ENCODE results near the gene FLNA.
A peak's percentile ranks its signal among the peaks of the same experiment; 100 is the strongest.

The FLNA gene

DNA sequence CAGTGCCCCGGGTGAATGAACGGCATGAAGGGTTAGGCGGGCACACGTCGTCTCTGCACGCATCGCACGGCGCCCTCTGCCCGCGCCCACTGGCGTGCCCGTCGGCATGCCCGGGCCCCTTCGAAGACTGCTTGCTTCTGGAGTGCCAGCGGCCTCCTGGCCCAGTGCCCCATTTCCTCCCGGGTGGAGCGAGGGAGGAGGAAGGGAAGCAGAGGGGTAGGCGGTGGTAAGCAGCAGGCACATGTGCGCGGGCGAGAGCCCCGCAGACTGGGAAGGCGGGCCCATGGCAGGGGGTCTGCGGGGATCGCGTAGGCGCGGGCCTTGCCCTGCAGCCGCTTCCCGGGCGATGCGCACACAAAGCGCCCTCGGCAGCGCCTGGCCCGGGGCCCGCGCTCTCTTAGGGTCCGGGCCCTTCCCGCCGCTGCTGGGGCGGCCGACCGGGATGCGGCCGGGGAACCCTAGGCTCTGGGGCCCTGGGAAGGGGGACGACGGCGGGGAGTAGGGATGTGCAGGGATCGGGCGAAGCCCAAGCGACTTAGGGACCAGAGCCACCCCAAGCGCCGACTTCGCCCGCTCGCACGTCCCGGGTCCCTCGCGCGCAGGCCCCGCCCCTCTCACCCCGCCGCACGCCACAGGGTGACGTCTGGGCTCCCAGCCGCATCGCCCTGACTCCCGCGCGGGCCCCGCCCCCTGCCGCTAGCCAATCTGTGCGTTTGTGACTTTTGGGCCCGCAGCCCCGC, 3.8 kb upstream of the FLNA start:
- H3K4me3 ChIP-seq (ENCODE audit: low read depth, low read length), result peak overlapping the region; percentile 57
- TF ChIP-seq, protein P1, sequence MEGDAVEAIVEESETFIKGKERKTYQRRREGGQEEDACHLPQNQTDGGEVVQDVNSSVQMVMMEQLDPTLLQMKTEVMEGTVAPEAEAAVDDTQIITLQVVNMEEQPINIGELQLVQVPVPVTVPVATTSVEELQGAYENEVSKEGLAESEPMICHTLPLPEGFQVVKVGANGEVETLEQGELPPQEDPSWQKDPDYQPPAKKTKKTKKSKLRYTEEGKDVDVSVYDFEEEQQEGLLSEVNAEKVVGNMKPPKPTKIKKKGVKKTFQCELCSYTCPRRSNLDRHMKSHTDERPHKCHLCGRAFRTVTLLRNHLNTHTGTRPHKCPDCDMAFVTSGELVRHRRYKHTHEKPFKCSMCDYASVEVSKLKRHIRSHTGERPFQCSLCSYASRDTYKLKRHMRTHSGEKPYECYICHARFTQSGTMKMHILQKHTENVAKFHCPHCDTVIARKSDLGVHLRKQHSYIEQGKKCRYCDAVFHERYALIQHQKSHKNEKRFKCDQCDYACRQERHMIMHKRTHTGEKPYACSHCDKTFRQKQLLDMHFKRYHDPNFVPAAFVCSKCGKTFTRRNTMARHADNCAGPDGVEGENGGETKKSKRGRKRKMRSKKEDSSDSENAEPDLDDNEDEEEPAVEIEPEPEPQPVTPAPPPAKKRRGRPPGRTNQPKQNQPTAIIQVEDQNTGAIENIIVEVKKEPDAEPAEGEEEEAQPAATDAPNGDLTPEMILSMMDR (IDR thresholded peaks at IDR 0.05), result no peak
- H3K27me3 ChIP-seq (ENCODE audit: control insufficient read depth, insufficient read depth, low read length), result no peaks in the 10 kb centered on the region
- peak overlapping the region; percentile 80 for H3K4me2 ChIP-seq (ENCODE audit: low read length)
- H3K9me3 ChIP-seq (ENCODE audit: control insufficient read depth, low read length), result no peaks in the 10 kb centered on the region
- no peaks in the 10 kb centered on the region for H3K36me3 ChIP-seq (ENCODE audit: control insufficient read depth, insufficient read depth, low read length)
- peak overlapping the region; percentile 81 for H2AFZ ChIP-seq
- peak overlapping the region; percentile 67 for H3K9ac ChIP-seq
- H3K27ac ChIP-seq, result peak overlapping the region; percentile 90
- no peaks in the 10 kb centered on the region for H3K79me2 ChIP-seq
- H3K4me1 ChIP-seq, result no peaks in the 10 kb centered on the region

DNA sequence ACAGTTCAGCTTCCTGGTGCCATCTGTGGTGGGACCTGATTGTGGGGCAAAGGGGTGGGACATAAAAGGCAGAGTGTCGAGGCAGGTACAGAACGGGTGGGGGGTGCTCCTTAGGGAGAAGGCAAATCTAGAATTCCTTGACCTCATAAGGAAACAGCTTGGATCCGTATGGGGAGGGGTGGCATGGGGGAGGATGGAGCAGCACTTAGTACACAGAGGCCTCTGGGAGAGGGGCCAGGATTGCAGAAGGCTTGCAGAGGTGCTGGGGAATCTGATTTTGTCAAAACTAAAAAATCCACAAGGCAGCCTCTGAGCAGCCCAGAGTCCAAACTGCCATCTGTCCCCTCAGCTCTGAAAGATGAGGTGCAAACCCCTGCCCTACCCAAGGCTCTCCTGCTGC, 2.3 kb upstream of the FLNA start:
- Histone ChIP-seq H3K4me1 (no peaks in the 10 kb centered on the region), H2AFZ (no peak overlapping the region), H3K27ac (no peak overlapping the region), H3K4me2 (ENCODE audit: low read length) (no peak overlapping the region), H3K79me2 (no peaks in the 10 kb centered on the region), H3K9me3 (ENCODE audit: control insufficient read depth, low read length) (no peaks in the 10 kb centered on the region), H3K27me3 (ENCODE audit: control insufficient read depth, insufficient read depth, low read length) (no peaks in the 10 kb centered on the region), H3K9ac (no peak overlapping the region), H3K4me3 (ENCODE audit: low read depth, low read length) (no peak overlapping the region), H3K36me3 (ENCODE audit: control insufficient read depth, insufficient read depth, low read length) (no peaks in the 10 kb centered on the region)
- TF ChIP-seq, protein P1 (IDR thresholded peaks at IDR 0.05), result no peak

DNA sequence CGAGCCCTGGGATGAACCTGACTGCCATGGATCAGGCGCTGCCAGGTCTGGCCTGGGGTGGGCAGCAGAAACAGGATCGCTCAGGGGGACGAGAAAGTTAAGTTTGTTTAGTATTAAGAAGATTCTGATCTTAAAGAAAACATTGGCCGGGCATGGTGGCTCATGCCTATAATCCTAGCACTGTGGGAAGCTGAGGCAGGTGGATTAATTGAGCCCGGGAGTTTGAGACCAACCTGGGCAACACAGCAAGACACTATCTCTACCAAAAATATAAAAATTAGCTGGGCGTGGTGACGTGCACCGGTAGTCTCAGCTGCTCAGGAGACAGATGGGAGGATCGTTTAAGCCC, 696 bp upstream of the FLNA start:
- H3K9ac ChIP-seq, result no peak overlapping the region
- no peaks in the 10 kb centered on the region for H3K79me2 ChIP-seq
- no peaks in the 10 kb centered on the region for H3K9me3 ChIP-seq (ENCODE audit: control insufficient read depth, low read length)
- peak overlapping the region; percentile 66 for H3K4me2 ChIP-seq (ENCODE audit: low read length)
- no peaks in the 10 kb centered on the region for H3K36me3 ChIP-seq (ENCODE audit: control insufficient read depth, insufficient read depth, low read length)
- peak overlapping the region; percentile 43 for H3K4me3 ChIP-seq (ENCODE audit: low read depth, low read length)
- H3K27me3 ChIP-seq (ENCODE audit: control insufficient read depth, insufficient read depth, low read length), result no peaks in the 10 kb centered on the region
- H3K4me1 ChIP-seq, result no peaks in the 10 kb centered on the region
- H3K27ac ChIP-seq, result peak overlapping the region; percentile 15
- TF ChIP-seq, protein P1 (IDR thresholded peaks at IDR 0.05), result no peak
- H2AFZ ChIP-seq, result no peak overlapping the region

DNA sequence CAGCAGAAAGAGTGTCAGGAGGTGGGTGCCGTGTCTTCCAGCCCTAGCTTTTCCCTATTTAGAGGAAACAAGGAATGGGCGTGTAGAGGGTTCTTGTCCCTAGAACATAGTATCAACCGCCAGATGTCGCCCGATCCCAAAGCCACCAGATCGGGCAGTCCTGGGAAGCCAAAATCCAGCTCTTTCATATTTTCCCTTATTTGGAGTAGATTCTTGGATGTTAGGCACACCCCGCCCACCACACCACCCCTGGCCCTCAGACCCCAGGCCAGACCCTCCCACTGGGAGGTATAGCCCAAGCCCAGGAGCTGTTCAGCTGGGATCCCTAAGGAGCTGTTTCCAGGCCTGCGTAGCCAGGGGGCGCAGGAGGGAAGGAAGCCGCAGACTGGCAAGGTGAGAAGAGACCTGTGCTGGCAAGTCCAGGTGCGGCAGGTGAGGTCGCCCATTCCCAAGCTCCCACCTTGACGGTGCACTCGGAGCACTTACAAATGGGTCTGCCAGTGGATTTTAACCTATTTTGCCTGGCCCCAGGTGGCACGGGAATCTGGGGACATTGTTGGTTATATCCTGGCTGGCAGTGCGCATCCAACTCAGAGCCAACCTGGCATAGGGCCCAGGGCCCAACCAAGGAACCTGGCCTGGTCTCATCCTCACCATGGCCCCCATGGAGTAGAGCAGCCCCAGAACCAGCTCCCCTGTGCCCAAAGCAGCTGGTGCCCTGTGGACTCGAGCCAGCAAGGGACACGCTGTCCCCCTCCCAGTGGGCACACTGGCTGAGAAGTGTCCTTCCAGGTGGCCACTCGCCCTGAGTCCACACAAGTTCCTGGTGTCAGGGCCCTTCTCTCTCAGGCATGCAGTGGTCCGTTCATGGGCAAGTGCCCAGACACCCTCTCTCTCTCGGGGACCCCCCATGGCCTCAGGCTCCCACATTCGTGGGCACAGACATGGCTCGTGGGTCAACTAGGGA, 811 bp downstream of the FLNA start:
- Histone ChIP-seq H3K27ac (peak overlapping the region; percentile 69), H3K27me3 (ENCODE audit: control insufficient read depth, insufficient read depth, low read length) (no peaks in the 10 kb centered on the region), H3K36me3 (ENCODE audit: control insufficient read depth, insufficient read depth, low read length) (no peaks in the 10 kb centered on the region), H3K9me3 (ENCODE audit: control insufficient read depth, low read length) (no peaks in the 10 kb centered on the region), H3K79me2 (no peaks in the 10 kb centered on the region), H3K4me3 (ENCODE audit: low read depth, low read length) (peak overlapping the region; percentile 44), H3K4me2 (ENCODE audit: low read length) (peak overlapping the region; percentile 39), H3K4me1 (no peaks in the 10 kb centered on the region), H3K9ac (no peak overlapping the region), H2AFZ (peak overlapping the region; percentile 77)
- TF ChIP-seq, protein P1 (IDR thresholded peaks at IDR 0.05), result peak; percentile 68

Data from parathyroid adenoma (tissue), 2 donors.